HFFc6 (cell line): ENCODE data around the gene CLNK. TPM values are rescaled to one million over a fixed set of nuclear protein-coding genes. Genes with fewer than 3 reads are reported as not detected.

ENCODE experiments used
- DNase-seq: peaks from one replicate; pipeline ENCODE4 v3.0.0-alpha.2; 2018
- H3K27ac Mint-ChIP-seq: 2 replicates; pipeline ENCODE4 v1.8.0; 2020; ENCODE audit warnings: mild to moderate bottlenecking, mixed read lengths
- H3K27me3 Mint-ChIP-seq: 2 replicates; pipeline ENCODE4 v1.8.0; 2021; ENCODE audit warnings: mild to moderate bottlenecking, moderate library complexity, mixed read lengths; ENCODE audit not compliant: insufficient read depth
- H3K36me3 Mint-ChIP-seq: 2 replicates; pipeline ENCODE4 v1.8.0; 2021; ENCODE audit warnings: low read depth, mixed read lengths
- H3K4me1 Mint-ChIP-seq: 2 replicates; pipeline ENCODE4 v1.8.0; 2020; ENCODE audit warnings: low read depth, mixed read lengths
- H3K4me3 Mint-ChIP-seq: 2 replicates; pipeline ENCODE4 v1.8.0; 2020; ENCODE audit warnings: mild to moderate bottlenecking, moderate library complexity, mixed read lengths
- H3K9me3 Mint-ChIP-seq: 2 replicates; pipeline ENCODE4 v1.8.0; 2020; ENCODE audit warnings: mild to moderate bottlenecking, mixed read lengths
- total RNA-seq, 6 experiments: library from RNA; stranded (reverse); fragmentation: NEBNext Ultra II Directional; extraction: Animal tissue kit (Norgen Biotek cat#: 25700); gene quantifications; 2 replicates in 1 of 6; 3 replicates in 5 of 6; pipeline ENCODE4 v1.2.3, GENCODE V29; 2021
- TF ChIP-seq, protein P1 (sequence below): fragments of 200-600 bp; sonication (generic); IDR thresholded peaks from 2 replicates; pipeline ENCODE4 v1.5.0; 2021; ENCODE audit warnings: antibody characterized with exemption, mild to moderate bottlenecking

Gene CLNK
- total RNA-seq, 6 experiments from 2014 or later, result not detected

DNA sequence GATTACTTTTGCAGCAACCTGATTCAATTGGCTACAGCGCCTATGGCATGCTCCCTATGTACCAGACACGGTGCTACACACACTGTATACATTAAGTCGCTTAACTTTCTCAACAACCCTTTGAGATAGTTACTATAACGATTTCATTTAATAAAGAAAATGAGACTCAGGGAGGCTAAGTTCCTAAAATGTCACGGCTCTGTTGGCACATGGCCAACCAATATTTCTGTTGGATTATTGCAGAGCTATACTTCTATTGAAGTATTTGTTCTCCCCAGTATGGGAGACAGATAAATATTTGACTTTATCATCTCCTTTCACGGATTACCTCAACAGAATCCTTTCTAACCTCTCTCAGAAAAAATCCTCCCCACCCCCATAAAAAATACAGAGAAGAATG is 25.3 kb downstream of the CLNK start:
- Mint-ChIP-seq H3K4me1 (peaks cover 38% of the 10 kb centered on the region), H3K27ac (no peak overlapping the region)

DNA sequence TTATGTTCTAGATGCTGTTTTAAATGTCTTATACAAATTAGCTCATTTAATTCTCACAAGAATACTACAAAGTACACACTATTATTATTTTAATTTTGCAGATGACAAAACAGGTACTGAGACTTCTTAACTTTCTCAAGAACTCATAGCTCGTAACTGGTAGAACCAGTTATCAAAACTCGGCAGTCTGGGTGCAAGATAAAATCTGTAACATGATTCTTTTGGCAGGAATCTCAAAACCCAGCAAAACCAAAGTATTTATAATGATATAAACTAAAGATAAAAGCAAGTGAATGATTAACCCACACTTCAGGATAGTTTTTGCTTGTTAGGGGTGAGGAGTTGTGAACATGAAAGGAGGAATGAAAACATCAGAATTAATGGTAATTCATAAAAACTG is 27.6 kb downstream of the CLNK start:
- H3K4me1 Mint-ChIP-seq, result peaks cover 34% of the 10 kb centered on the region
- peak; percentile 21 for DNase-seq

More for the DNA sequence above, 25.3 kb downstream of the CLNK start:
- TF ChIP-seq, protein P1, sequence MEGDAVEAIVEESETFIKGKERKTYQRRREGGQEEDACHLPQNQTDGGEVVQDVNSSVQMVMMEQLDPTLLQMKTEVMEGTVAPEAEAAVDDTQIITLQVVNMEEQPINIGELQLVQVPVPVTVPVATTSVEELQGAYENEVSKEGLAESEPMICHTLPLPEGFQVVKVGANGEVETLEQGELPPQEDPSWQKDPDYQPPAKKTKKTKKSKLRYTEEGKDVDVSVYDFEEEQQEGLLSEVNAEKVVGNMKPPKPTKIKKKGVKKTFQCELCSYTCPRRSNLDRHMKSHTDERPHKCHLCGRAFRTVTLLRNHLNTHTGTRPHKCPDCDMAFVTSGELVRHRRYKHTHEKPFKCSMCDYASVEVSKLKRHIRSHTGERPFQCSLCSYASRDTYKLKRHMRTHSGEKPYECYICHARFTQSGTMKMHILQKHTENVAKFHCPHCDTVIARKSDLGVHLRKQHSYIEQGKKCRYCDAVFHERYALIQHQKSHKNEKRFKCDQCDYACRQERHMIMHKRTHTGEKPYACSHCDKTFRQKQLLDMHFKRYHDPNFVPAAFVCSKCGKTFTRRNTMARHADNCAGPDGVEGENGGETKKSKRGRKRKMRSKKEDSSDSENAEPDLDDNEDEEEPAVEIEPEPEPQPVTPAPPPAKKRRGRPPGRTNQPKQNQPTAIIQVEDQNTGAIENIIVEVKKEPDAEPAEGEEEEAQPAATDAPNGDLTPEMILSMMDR, result no peak
- Mint-ChIP-seq H3K4me3 (no peak overlapping the region), H3K36me3 (no peaks in the 10 kb centered on the region), H3K9me3 (no peaks in the 10 kb centered on the region), H3K27me3 (peaks cover 15% of the 10 kb centered on the region)
- no peak for DNase-seq

DNA sequence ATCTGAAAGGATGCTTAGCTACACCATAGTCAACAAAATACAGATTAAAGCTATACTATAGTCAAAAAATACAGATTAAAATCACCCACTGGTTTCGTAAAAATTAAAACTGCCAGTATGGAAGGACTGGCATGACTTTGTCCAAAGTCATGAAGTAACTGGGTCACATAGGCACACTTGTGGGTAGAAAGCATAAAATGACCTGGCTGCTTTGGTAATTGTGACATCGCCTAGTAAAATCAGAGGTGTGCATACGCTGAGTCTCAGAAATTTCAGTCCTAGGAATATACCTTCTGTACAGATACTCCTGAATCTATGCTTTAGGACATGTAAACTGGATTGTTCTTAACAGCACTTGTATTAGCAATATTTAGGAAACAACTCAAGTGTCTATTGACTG is 28.1 kb downstream of the CLNK start:
- peaks cover 13% of the 10 kb centered on the region for H3K27me3 Mint-ChIP-seq
- H3K9me3 Mint-ChIP-seq, result no peaks in the 10 kb centered on the region
- H3K36me3 Mint-ChIP-seq, result no peaks in the 10 kb centered on the region
- no peak overlapping the region; the same call in 1 of the 2 replicates for H3K4me3 Mint-ChIP-seq
- peaks cover 34% of the 10 kb centered on the region for H3K4me1 Mint-ChIP-seq
- no peak for DNase-seq
- H3K27ac Mint-ChIP-seq, result no peak overlapping the region
- TF ChIP-seq, protein P1, result no peak

More for the DNA sequence above, 27.6 kb downstream of the CLNK start:
- no peak overlapping the region for H3K27ac Mint-ChIP-seq
- H3K4me3 Mint-ChIP-seq, result no peak overlapping the region
- no peaks in the 10 kb centered on the region for H3K9me3 Mint-ChIP-seq
- no peaks in the 10 kb centered on the region for H3K36me3 Mint-ChIP-seq
- TF ChIP-seq, protein P1, result no peak
- peaks cover 13% of the 10 kb centered on the region for H3K27me3 Mint-ChIP-seq

DNA sequence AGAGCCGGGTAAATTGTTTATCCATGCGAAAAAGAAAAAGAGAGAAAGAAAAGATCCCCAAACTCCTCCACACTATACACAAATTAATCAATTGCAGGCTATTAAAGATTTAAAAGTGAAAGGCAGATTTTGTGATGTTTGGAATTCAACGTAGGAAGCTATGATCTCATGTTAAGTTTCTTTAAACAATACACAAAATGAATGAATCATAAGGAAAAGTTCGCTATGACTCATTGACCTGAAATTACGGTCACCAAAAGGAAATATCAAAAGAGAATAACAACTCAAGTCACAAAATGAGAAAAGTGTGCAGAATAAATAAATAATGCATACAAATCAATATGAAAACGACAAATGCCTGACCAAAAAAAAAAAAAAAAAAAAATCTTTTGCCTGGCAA is 28.6 kb downstream of the CLNK start:
- TF ChIP-seq, protein P1, result no peak
- peak; percentile 36 for DNase-seq
- peak overlapping the region; percentile 36; the same call in 1 of the 2 replicates for H3K27ac Mint-ChIP-seq
- H3K27me3 Mint-ChIP-seq, result peaks cover 13% of the 10 kb centered on the region
- H3K4me3 Mint-ChIP-seq, result peak overlapping the region; percentile 72
- no peaks in the 10 kb centered on the region for H3K36me3 Mint-ChIP-seq
- H3K9me3 Mint-ChIP-seq, result no peaks in the 10 kb centered on the region
- H3K4me1 Mint-ChIP-seq, result peaks cover 34% of the 10 kb centered on the region

DNA sequence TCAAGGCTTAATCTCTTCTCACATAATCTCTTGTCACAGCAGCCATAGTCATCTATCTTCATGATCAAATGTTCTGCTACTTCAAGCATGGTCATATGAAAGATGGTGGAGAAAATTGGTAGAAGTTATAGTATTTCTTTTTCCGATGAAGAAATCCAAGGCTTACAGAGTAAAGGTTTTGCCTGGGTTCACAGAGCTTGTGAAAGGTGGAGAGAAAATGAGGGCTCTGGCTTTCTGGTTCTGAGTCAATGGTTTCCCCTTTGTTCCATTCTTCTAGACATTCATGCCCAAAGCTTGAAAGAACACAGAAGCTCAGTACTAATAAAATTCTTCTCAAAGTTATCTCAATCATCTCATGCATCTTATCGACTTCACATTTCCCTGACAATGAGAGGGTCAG is 36.1 kb downstream of the CLNK start:
- H3K9me3 Mint-ChIP-seq, result no peaks in the 10 kb centered on the region
- H3K27me3 Mint-ChIP-seq, result no peaks in the 10 kb centered on the region; the same call in none of the 2 replicates
- no peak for DNase-seq
- H3K4me3 Mint-ChIP-seq, result no peak overlapping the region
- TF ChIP-seq, protein P1, result no peak
- no peak overlapping the region for H3K27ac Mint-ChIP-seq
- no peaks in the 10 kb centered on the region for H3K36me3 Mint-ChIP-seq
- peaks cover 12% of the 10 kb centered on the region for H3K4me1 Mint-ChIP-seq

DNA sequence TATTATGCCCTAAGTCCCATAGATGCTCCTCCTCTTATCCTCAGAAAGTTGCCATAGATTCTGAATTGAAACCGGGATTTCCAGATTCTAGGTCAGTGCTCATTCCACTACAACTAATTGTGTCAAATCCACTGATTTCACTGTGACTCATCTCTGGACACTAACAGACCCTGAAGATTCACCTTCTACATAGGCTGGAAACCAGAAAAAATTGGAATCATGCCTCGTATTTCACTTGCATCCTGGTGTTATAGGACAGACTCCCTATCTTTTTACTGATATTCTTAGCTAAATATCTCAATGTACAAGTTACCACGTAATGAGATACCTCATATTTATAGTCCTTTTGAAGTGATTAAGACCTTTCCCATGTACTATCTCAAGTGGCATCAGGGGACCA is 36.7 kb downstream of the CLNK start:
- no peak for DNase-seq
- H3K4me3 Mint-ChIP-seq, result no peak overlapping the region
- H3K4me1 Mint-ChIP-seq, result peaks cover 12% of the 10 kb centered on the region
- no peaks in the 10 kb centered on the region for H3K36me3 Mint-ChIP-seq
- no peak overlapping the region for H3K27ac Mint-ChIP-seq
- H3K9me3 Mint-ChIP-seq, result no peaks in the 10 kb centered on the region
- no peaks in the 10 kb centered on the region; the same call in none of the 2 replicates for H3K27me3 Mint-ChIP-seq
- TF ChIP-seq, protein P1, result no peak
